ENCODE results near the gene JMJD8.

GRCh38 chr16:681746-682427 lies 2.2 kb downstream of the JMJD8 start:
- TF ChIP-seq CTCF (IDR thresholded peaks at IDR 0.05) (no peak), POLR2AphosphoS5 (IDR thresholded peaks at IDR 0.05) (no peak), POLR2A (IDR thresholded peaks at IDR 0.05) (no peak)
